HepG2 (cell line): Measurements from ENCODE around the gene AUTS2. TPM values are rescaled to one million over a fixed set of nuclear protein-coding genes. Genes with fewer than 3 reads are reported as not detected.

ENCODE experiments used
- CREM ChIP-seq, 2 experiments: sonication (generic) in 1 of 2; formaldehyde crosslinking in 1 of 2; IDR thresholded peaks; 2 replicates each; pipeline versions ENCODE4 v1.4.0 to v1.6.1; 2016 to 2020; ENCODE audit warnings: antibody characterized with exemption in 1 of 2, mild to moderate bottlenecking in 1 of 2, missing genetic modification reagents in 1 of 2
- NFRKB ChIP-seq: fragments of 450-650 bp; IDR thresholded peaks from 2 replicates; pipeline ENCODE4 v1.6.1; 2017
- SIN3B ChIP-seq: fragments of 150-350 bp; IDR thresholded peaks from 2 replicates; pipeline ENCODE4 v1.6.1; 2014; ENCODE audit warnings: low read length
- ZMAT5 ChIP-seq: sonication (generic); formaldehyde crosslinking; IDR thresholded peaks from 2 replicates; pipeline ENCODE4 v1.5.0; 2020; ENCODE audit warnings: mild to moderate bottlenecking, low read depth, missing genetic modification reagents, borderline replicate concordance
- ZNF318 ChIP-seq: sonication (generic); formaldehyde crosslinking; IDR thresholded peaks from 2 replicates; pipeline ENCODE4 v1.4.0; 2020; ENCODE audit warnings: mild to moderate bottlenecking, missing genetic modification reagents
- ZNF335 ChIP-seq: sonication (generic); formaldehyde crosslinking; IDR thresholded peaks from 2 replicates; pipeline ENCODE4 v1.4.0; 2020; ENCODE audit warnings: missing genetic modification reagents
- ZNF562 ChIP-seq: sonication (generic); formaldehyde crosslinking; IDR thresholded peaks from 2 replicates; pipeline ENCODE4 v1.8.0; 2022; ENCODE audit warnings: missing genetic modification reagents, borderline replicate concordance
- polyA plus RNA-seq, 8 experiments: library from polyadenylated mRNA; depleted of rRNA in 3 of 8; stranded (reverse) in 7 of 8; unstranded in 1 of 8; fragments of >200 nt; fragmentation: Illumina TruSeq in 4 of 8; extraction: Trizol in 4 of 8; gene quantifications; 2 replicates each; pipeline versions ENCODE4 v1.2.1 to v1.2.3, GENCODE V29; 2011 to 2016; ENCODE audit warnings: low read depth in 4 of 8, missing spikeins in 1 of 8, mixed read lengths in 1 of 8; ENCODE audit not compliant: insufficient read depth in 1 of 8
- total RNA-seq, 5 experiments: library from RNA; depleted of rRNA; stranded (reverse); fragments of >200 nt; fragmentation: Illumina TruSeq; extraction: Trizol; gene quantifications; 2 replicates each; pipeline ENCODE4 v1.2.3, GENCODE V29; 2016; ENCODE audit warnings: low read depth in 1 of 5

AUTS2 gene
- total and polyA plus RNA-seq, 2 of the 13 experiments (the other 11 are each of a cell fraction or from before 2014, with no cell fraction given), result 0.38 TPM; not detected in 1

GRCh38 chr7:70720191-70720873 is 1122.1 kb downstream of the AUTS2 start (continued):
- TF ChIP-seq ZNF562 (CRISPR knock-in tag) (no peak), NFRKB (no peak), ZMAT5 (CRISPR knock-in tag) (no peak), CREM (IDR thresholded peaks at IDR 0.05) (no peak), CREM (CRISPR knock-in tag; IDR thresholded peaks at IDR 0.05) (no peak), SIN3B (no peak), ZNF318 (CRISPR knock-in tag) (no peak), ZNF335 (CRISPR knock-in tag) (no peak)
